Trophoblast cell (in vitro differentiated cells and primary cell): ENCODE results near the gene ZBTB20.
A peak's percentile ranks its signal among the peaks of the same experiment; 100 is the strongest.

ENCODE experiments used
- DNase-seq, 2 donors: peaks; one replicate each; pipeline ENCODE4 v3.0.0-alpha.2; 2016
- H2AFZ ChIP-seq: 2 replicates; pipeline ENCODE4 v1.6.1; 2013; ENCODE audit warnings: low read length, moderate library complexity, mild to moderate bottlenecking; ENCODE audit not compliant: insufficient read depth, poor library complexity
- H2AK5ac ChIP-seq: 2 replicates; pipeline ENCODE4 v1.6.1; 2013; ENCODE audit warnings: mild to moderate bottlenecking, low read length
- H2BK120ac ChIP-seq: 2 replicates; pipeline ENCODE4 v1.6.1; 2013; ENCODE audit warnings: low read length, mild to moderate bottlenecking, moderate library complexity; ENCODE audit not compliant: insufficient read depth, poor library complexity
- H2BK12ac ChIP-seq: 2 replicates; pipeline ENCODE4 v1.6.1; 2013; ENCODE audit warnings: mild to moderate bottlenecking, low read length, moderate library complexity
- H2BK5ac ChIP-seq: 2 replicates; pipeline ENCODE4 v1.6.1; 2013; ENCODE audit warnings: low read length, low read depth, moderate library complexity, mild to moderate bottlenecking; ENCODE audit not compliant: poor library complexity
- H3K14ac ChIP-seq: 2 replicates; pipeline ENCODE4 v1.6.1; 2013; ENCODE audit warnings: mild to moderate bottlenecking, low read length
- H3K18ac ChIP-seq: 2 replicates; pipeline ENCODE4 v1.6.1; 2013; ENCODE audit warnings: mild to moderate bottlenecking, low read length
- H3K23ac ChIP-seq: 2 replicates; pipeline ENCODE4 v1.6.1; 2013; ENCODE audit warnings: low read length
- H3K27ac ChIP-seq: 2 replicates; pipeline ENCODE4 v1.5.1; 2013; ENCODE audit warnings: low read depth, mild to moderate bottlenecking, inconsistent platforms, low read length, moderate library complexity
- H3K27me3 ChIP-seq: 2 replicates; pipeline ENCODE4 v1.6.1; 2013; ENCODE audit warnings: inconsistent platforms, mild to moderate bottlenecking, low read length, moderate library complexity; ENCODE audit not compliant: insufficient read depth
- H3K36me3 ChIP-seq, 2 experiments: 1 replicate in 1 of 2; 2 replicates in 1 of 2; pipeline ENCODE4 v1.6.1; 2013; ENCODE audit warnings: low read length in 2 of 2, mild to moderate bottlenecking in 2 of 2, moderate library complexity in 1 of 2; ENCODE audit not compliant: insufficient read depth in 2 of 2, control insufficient read depth in 1 of 2
- H3K4ac ChIP-seq: 2 replicates; pipeline ENCODE4 v1.6.1; 2013; ENCODE audit warnings: low read depth, mild to moderate bottlenecking, low read length, moderate library complexity
- H3K4me1 ChIP-seq, 2 experiments: 1 replicate in 1 of 2; 2 replicates in 1 of 2; pipeline ENCODE4 v1.6.1; 2013; ENCODE audit warnings: low read length in 2 of 2, mild to moderate bottlenecking in 2 of 2, moderate library complexity in 1 of 2; ENCODE audit not compliant: insufficient read depth in 2 of 2, control insufficient read depth in 1 of 2
- H3K4me2 ChIP-seq: 2 replicates; pipeline ENCODE4 v1.6.1; 2013; ENCODE audit warnings: inconsistent platforms, mild to moderate bottlenecking, low read length, moderate library complexity
- H3K4me3 ChIP-seq: 2 replicates; pipeline ENCODE4 v1.5.1; 2013; ENCODE audit warnings: mild to moderate bottlenecking, low read depth, low read length, inconsistent platforms
- H3K79me1 ChIP-seq: one replicate; pipeline ENCODE4 v1.6.1; 2013; ENCODE audit warnings: low read length
- H3K79me2 ChIP-seq: 2 replicates; pipeline ENCODE4 v1.6.1; 2013; ENCODE audit warnings: low read length, mild to moderate bottlenecking; ENCODE audit not compliant: control insufficient read depth, insufficient read depth, poor library complexity
- H3K9ac ChIP-seq: 2 replicates; pipeline ENCODE4 v1.6.1; 2013; ENCODE audit warnings: mild to moderate bottlenecking, low read length
- H3K9me3 ChIP-seq: 2 replicates; pipeline ENCODE4 v1.6.1; 2013; ENCODE audit warnings: low read depth, mild to moderate bottlenecking, control low read depth, inconsistent platforms, low read length; ENCODE audit not compliant: insufficient read depth
- H4K12ac ChIP-seq: 2 replicates; pipeline ENCODE4 v1.6.1; 2013; ENCODE audit warnings: low read depth, mild to moderate bottlenecking, low read length, moderate library complexity
- H4K8ac ChIP-seq: 2 replicates; pipeline ENCODE4 v1.6.1; 2013; ENCODE audit warnings: low read depth, mild to moderate bottlenecking, low read length, moderate library complexity
- H4K91ac ChIP-seq: one replicate; pipeline ENCODE4 v1.6.1; 2013; ENCODE audit warnings: low read depth, mild to moderate bottlenecking, low read length, moderate library complexity
- WGBS: extraction: QIAGEN DNeasy Blood & Tissue Kit; methylation state at CpG from one replicate; pipeline ENCODE4 v1.1.7; 2013; ENCODE audit warnings: missing lambda C conversion rate; ENCODE audit not compliant: insufficient read length, insufficient coverage; ENCODE audit errors: extremely low coverage; 5-methylcytosine and 5-hydroxymethylcytosine counted together

Gene ZBTB20

DNA sequence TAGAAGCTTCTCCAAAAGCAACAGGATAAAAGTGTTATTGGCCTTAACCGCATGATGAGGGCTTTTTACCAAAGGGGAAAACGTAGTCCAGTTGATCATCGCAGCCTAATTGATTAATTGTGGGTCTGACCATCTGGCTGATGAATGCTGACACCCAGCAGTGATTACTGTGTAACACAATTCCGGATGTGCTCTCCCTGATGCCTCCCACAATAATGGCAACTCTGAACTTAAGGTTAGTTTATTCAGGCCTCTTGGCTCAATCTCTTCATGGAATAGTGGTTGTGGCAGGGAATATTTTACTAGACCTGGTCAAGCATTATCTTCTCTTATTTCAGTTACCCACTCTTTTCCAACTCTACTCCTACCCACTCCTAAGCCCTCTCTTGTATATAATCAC, 520.3 kb downstream of the ZBTB20 start:
- no peak overlapping the region for H4K91ac ChIP-seq
- H2BK5ac ChIP-seq: no peak overlapping the region
- no peak overlapping the region for H3K4me3 ChIP-seq
- no peak overlapping the region for H2BK120ac ChIP-seq
- no peak overlapping the region for H2AFZ ChIP-seq
- no peak overlapping the region for H4K8ac ChIP-seq
- peaks cover 4% of the 10 kb centered on the region for H3K79me1 ChIP-seq
- no peaks in the 10 kb centered on the region for H3K79me2 ChIP-seq
- no CpG with 5 or more reads among the region's 4 CpGs for WGBS
- no peak overlapping the region for H3K14ac ChIP-seq
- H3K4ac ChIP-seq: no peak overlapping the region
- H3K23ac ChIP-seq: no peak overlapping the region
- H2AK5ac ChIP-seq: no peak overlapping the region
- no peak overlapping the region for H3K4me2 ChIP-seq
- H4K12ac ChIP-seq: no peak overlapping the region
- H3K4me1 ChIP-seq: peaks cover 4 to 6% of the 10 kb centered on the region in 2 experiments
- H3K9ac ChIP-seq: no peak overlapping the region
- H3K36me3 ChIP-seq: no peaks in the 10 kb centered on the region
- H3K18ac ChIP-seq: no peak overlapping the region
- no peak overlapping the region for H3K27ac ChIP-seq
- no peak overlapping the region for H2BK12ac ChIP-seq
- H3K27me3 ChIP-seq: no peaks in the 10 kb centered on the region
- H3K9me3 ChIP-seq: no peaks in the 10 kb centered on the region
- DNase-seq: no peak

DNA sequence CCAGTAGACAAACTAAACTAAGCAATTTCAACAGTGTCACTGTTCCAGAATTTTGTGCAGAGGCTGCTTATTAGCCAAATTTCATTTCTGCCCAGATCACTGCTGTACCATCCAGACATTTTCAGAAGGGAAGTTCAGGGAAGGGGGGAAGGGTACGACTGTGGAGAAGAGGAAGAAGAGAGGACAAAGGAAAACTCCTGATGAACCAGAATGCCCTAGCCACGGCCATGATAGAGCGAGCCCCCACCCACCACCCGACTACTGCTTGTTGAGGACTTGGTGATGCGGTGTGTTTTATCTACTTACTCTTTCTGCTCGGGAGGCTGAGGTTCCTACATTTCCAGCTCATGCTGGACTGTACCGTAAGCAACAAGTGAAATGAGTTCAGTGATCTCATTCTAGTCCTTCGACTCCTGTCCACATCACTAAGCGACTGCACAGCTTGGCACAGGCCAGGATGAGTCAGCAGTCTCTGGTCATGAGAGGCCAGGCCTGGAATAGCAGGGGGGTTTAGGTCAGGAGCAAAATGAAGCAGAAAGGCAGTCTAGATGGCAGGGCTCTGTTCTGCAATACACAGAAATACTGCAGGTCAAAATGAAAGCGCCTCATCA, 522.4 kb downstream of the ZBTB20 start:
- H4K12ac ChIP-seq: no peak overlapping the region
- H2BK120ac ChIP-seq: peak overlapping the region; percentile 74
- H2BK12ac ChIP-seq: peak overlapping the region; percentile 76
- H3K18ac ChIP-seq: peak overlapping the region; percentile 48
- peak overlapping the region; percentile 75 for H4K8ac ChIP-seq
- H3K4me1 ChIP-seq: peaks cover 4 to 6% of the 10 kb centered on the region in 2 experiments
- peak; percentile 21 to 36 for DNase-seq
- no peaks in the 10 kb centered on the region for H3K27me3 ChIP-seq
- H3K9ac ChIP-seq: no peak overlapping the region
- H3K79me2 ChIP-seq: no peaks in the 10 kb centered on the region
- peak overlapping the region; percentile 35 for H3K14ac ChIP-seq
- peak overlapping the region; percentile 37 for H3K4ac ChIP-seq
- peaks cover 4% of the 10 kb centered on the region for H3K79me1 ChIP-seq
- peak overlapping the region; percentile 69 for H3K27ac ChIP-seq
- no peaks in the 10 kb centered on the region for H3K36me3 ChIP-seq
- H2AFZ ChIP-seq: no peak overlapping the region
- WGBS: no CpG with 5 or more reads among the region's 10 CpGs
- no peak overlapping the region for H3K4me3 ChIP-seq
- no peaks in the 10 kb centered on the region for H3K9me3 ChIP-seq
- H4K91ac ChIP-seq: peak overlapping the region; percentile 72
- no peak overlapping the region for H3K23ac ChIP-seq
- no peak overlapping the region for H2AK5ac ChIP-seq
- no peak overlapping the region for H3K4me2 ChIP-seq
- peak overlapping the region; percentile 60 for H2BK5ac ChIP-seq

DNA sequence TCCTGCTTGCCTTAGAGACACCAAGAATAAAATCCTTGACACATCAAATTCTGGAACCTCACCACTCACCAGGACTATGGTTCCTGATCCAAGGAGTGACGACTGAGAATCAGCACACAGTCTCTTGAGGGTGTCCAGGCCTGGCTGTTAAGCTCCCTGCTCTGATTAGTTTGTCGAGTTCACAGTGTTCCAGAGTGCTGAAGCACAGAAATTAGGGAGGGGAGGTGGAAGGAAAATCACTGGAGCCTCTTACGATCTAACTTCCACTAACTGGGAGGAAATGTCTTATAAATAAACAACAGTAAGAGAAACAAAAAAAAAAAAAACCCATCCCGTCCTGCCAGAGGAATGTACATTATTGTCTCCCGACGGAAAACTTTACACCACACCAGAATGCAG, 523.0 kb downstream of the ZBTB20 start:
- Histone ChIP-seq H3K18ac (no peak overlapping the region), H3K27me3 (no peaks in the 10 kb centered on the region), H2BK5ac (no peak overlapping the region), H3K4me3 (no peak overlapping the region), H3K4me2 (no peak overlapping the region), H2AK5ac (no peak overlapping the region), H3K14ac (no peak overlapping the region), H3K79me2 (no peaks in the 10 kb centered on the region), H2BK12ac (peak overlapping the region; percentile 24), H3K23ac (no peak overlapping the region), H3K79me1 (peaks cover 4% of the 10 kb centered on the region), H3K27ac (peak overlapping the region; percentile 69), H2BK120ac (peak overlapping the region; percentile 17), H4K12ac (no peak overlapping the region), H3K9ac (no peak overlapping the region), H4K91ac (no peak overlapping the region), H3K4me1 (peaks cover 4 to 6% of the 10 kb centered on the region in 2 experiments), H3K9me3 (no peaks in the 10 kb centered on the region), H4K8ac (no peak overlapping the region), H2AFZ (no peak overlapping the region), H3K4ac (no peak overlapping the region), H3K36me3 (no peaks in the 10 kb centered on the region)
- DNase-seq: no peak
- no CpG with 5 or more reads among the region's 6 CpGs for WGBS

DNA sequence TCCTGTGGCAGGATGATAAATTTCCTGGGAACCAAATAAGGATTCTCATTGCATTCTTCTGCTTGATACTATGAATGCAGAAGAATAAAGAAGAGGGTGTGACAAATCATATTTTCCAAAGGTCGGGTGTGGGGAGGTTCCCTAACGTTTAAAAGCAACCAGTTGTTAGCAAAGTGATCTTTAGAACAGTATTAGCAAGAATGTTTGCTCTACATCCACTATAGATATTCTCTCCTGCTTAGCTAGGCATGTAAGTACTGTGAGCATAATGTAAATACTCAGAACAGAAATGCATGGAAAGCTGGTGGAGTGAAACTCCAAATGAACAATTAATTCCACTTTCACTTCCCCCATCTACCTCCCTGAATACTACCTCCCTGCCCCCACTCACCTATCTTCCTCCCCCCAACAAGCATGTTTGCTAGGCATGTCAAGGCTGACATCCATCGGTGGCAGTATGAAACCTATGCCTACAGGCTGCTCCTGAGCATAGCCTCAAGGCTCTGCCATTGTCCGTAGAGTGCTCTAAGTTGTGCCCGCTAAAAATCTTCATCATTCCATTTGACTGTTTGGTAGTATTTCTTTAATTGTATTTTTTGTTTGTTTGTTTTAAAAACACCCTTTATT, 523.6 kb downstream of the ZBTB20 start:
- WGBS: no CpG with 5 or more reads among the region's 5 CpGs
- Histone ChIP-seq H3K14ac (no peak overlapping the region), H2BK12ac (peak overlapping the region; percentile 84), H3K79me2 (no peaks in the 10 kb centered on the region), H3K23ac (no peak overlapping the region), H4K91ac (no peak overlapping the region), H4K12ac (no peak overlapping the region), H3K79me1 (peaks cover 4% of the 10 kb centered on the region), H3K27ac (no peak overlapping the region), H3K27me3 (no peaks in the 10 kb centered on the region), H2BK120ac (no peak overlapping the region), H3K9me3 (no peaks in the 10 kb centered on the region), H4K8ac (no peak overlapping the region), H3K36me3 (no peaks in the 10 kb centered on the region), H3K4me1 (peaks cover 4 to 6% of the 10 kb centered on the region in 2 experiments), H3K9ac (no peak overlapping the region), H2BK5ac (no peak overlapping the region), H2AFZ (no peak overlapping the region), H2AK5ac (no peak overlapping the region), H3K4ac (no peak overlapping the region), H3K4me2 (no peak overlapping the region), H3K18ac (no peak overlapping the region), H3K4me3 (no peak overlapping the region)
- DNase-seq: no peak
